Breast epithelium (tissue), 3 donors: ENCODE data around the gene TMEM9.

ENCODE experiments used
- POLR2AphosphoS5 ChIP-seq, 3 donors: sonication (generic); formaldehyde crosslinking; IDR thresholded peaks; one replicate each; pipeline ENCODE4 v1.6.1; 2017; ENCODE audit warnings: antibody characterized with exemption in 3 of 3
- TF ChIP-seq, protein P1 (sequence below), 3 donors: fragments of 450-650 bp; IDR thresholded peaks; one replicate each; pipeline ENCODE4 v1.5.1; 2016 to 2017; ENCODE audit warnings: antibody characterized with exemption in 3 of 3, mild to moderate bottlenecking in 3 of 3, moderate library complexity in 3 of 3

DNA sequence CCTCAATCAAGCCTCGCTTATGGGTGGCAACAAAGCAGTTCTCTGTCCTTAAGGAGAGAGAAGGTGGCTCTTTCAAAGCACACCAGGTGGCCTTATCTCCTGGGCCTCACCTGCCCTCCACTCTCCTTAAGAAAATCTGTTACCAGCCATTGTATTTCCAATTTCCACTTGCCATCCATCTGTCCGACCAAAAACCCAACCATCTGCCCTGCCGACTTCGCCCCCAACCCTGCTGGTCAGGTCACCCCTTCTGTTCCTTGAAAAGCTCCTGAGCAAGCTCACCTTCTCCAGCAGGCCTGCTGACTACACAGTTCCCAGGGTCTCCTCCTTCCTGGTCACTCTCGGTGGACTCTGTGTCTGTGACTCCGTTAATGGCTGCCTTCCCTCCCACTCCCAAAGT lies 35.7 kb upstream of the TMEM9 start:
- TF ChIP-seq, protein P1, sequence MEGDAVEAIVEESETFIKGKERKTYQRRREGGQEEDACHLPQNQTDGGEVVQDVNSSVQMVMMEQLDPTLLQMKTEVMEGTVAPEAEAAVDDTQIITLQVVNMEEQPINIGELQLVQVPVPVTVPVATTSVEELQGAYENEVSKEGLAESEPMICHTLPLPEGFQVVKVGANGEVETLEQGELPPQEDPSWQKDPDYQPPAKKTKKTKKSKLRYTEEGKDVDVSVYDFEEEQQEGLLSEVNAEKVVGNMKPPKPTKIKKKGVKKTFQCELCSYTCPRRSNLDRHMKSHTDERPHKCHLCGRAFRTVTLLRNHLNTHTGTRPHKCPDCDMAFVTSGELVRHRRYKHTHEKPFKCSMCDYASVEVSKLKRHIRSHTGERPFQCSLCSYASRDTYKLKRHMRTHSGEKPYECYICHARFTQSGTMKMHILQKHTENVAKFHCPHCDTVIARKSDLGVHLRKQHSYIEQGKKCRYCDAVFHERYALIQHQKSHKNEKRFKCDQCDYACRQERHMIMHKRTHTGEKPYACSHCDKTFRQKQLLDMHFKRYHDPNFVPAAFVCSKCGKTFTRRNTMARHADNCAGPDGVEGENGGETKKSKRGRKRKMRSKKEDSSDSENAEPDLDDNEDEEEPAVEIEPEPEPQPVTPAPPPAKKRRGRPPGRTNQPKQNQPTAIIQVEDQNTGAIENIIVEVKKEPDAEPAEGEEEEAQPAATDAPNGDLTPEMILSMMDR (IDR thresholded peaks at IDR 0.05) = no peak
- TF ChIP-seq POLR2AphosphoS5 (IDR thresholded peaks at IDR 0.05) = no peak
